ENCODE results near the gene SMNDC1. TPM values are rescaled to one million over a fixed set of nuclear protein-coding genes. Genes with fewer than 3 reads are reported as not detected.

SMNDC1 gene
- total RNA-seq, 2 experiments from 2014 or later, result 39.7 to 42.4 TPM

DNA sequence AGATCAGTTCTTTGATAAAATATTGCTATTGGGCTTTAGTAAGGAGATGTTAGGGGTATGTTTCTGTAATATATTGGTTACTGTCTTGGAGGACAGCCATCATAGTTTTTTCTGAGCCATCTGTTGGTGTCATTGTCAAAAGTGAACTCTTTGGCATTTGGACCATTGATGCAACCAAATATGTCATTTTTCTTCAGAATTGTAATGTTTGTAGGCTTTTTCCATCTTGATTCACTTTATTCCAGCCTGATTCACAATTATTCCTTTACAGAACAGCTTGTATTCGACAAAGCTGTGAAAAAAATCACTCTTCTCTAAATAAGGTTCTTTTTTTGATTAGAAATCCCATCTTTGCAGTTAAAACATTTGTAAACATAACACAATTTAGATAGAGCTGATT lies 37.4 kb downstream of the SMNDC1 start:
- Mint-ChIP-seq H3K4me3 (no peak overlapping the region), H3K27ac (no peak overlapping the region), H3K36me3 (ENCODE audit: low read depth) (no peaks in the 10 kb centered on the region), H3K4me1 (ENCODE audit: low read depth) (peaks cover 14% of the 10 kb centered on the region), H3K27me3 (peaks cover 1% of the 10 kb centered on the region), H3K9me3 (no peaks in the 10 kb centered on the region)
- DNase-seq, result no peak
- intact Hi-C loops (cut with micrococcal nuclease), result no loop called here
- CTCF ChIA-PET, result interaction anchor here (0.9 to 1.5 kb wide), 3 partner anchors 8 to 130 kb away, joined by 3 to 6 read pairs (median 3); no protein-coding TSS in a partner anchor
- ATAC-seq, result no peak
- POLR2A ChIA-PET, result interaction anchor here (0.7 kb wide), 1 partner anchor 69 kb away, joined by 4 read pairs; no protein-coding TSS in a partner anchor
- TF ChIP-seq, protein P1, sequence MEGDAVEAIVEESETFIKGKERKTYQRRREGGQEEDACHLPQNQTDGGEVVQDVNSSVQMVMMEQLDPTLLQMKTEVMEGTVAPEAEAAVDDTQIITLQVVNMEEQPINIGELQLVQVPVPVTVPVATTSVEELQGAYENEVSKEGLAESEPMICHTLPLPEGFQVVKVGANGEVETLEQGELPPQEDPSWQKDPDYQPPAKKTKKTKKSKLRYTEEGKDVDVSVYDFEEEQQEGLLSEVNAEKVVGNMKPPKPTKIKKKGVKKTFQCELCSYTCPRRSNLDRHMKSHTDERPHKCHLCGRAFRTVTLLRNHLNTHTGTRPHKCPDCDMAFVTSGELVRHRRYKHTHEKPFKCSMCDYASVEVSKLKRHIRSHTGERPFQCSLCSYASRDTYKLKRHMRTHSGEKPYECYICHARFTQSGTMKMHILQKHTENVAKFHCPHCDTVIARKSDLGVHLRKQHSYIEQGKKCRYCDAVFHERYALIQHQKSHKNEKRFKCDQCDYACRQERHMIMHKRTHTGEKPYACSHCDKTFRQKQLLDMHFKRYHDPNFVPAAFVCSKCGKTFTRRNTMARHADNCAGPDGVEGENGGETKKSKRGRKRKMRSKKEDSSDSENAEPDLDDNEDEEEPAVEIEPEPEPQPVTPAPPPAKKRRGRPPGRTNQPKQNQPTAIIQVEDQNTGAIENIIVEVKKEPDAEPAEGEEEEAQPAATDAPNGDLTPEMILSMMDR (IDR thresholded peaks at IDR 0.05), result no peak

GRCh38 chr10:110265573-110266193 lies 39.0 kb downstream of the SMNDC1 start:
- DNase-seq (no peak), ATAC-seq (no peak)
- no peak overlapping the region for H3K4me3 Mint-ChIP-seq
- ChIA-PET CTCF (interaction anchor here (1.3 to 3.4 kb wide), 2 partner anchors 13 to 345 kb away, joined by 3 to 13 read pairs; no protein-coding TSS in a partner anchor), POLR2A (interaction anchor here (0.9 kb wide), 1 partner anchor 16 kb away, joined by 4 read pairs; no protein-coding TSS in a partner anchor)
- no peak overlapping the region for H3K27ac Mint-ChIP-seq
- peaks cover 14% of the 10 kb centered on the region for H3K4me1 Mint-ChIP-seq (ENCODE audit: low read depth)
- no peaks in the 10 kb centered on the region for H3K9me3 Mint-ChIP-seq
- intact Hi-C loops (cut with micrococcal nuclease), result no loop called here
- H3K27me3 Mint-ChIP-seq, result peaks cover 1% of the 10 kb centered on the region
- TF ChIP-seq, protein P1 (IDR thresholded peaks at IDR 0.05), result no peak
- no peaks in the 10 kb centered on the region for H3K36me3 Mint-ChIP-seq (ENCODE audit: low read depth)

DNA sequence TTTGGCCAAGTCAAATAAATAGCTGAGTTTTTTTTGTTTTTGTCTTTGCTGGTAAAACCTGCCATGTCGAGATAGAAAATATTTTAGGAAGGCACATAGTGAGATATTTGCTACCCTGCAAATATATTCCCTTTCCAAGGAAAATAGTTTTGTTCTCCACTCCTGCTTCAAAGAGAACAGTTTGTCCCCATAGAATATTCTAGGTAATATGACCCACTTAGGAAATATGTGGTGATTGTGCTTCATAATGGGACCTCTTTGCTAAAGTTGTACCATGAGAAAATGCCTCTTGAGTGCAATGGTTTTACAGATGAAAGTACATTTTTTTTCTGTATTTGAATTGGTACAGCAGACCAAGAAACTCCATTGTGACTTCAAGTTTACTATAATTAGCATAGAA lies 41.6 kb downstream of the SMNDC1 start:
- Mint-ChIP-seq H3K36me3 (ENCODE audit: low read depth) (no peaks in the 10 kb centered on the region), H3K27me3 (peaks cover 1% of the 10 kb centered on the region), H3K27ac (no peak overlapping the region), H3K4me1 (ENCODE audit: low read depth) (no peaks in the 10 kb centered on the region), H3K9me3 (no peaks in the 10 kb centered on the region), H3K4me3 (no peak overlapping the region)
- DNase-seq (no peak), ATAC-seq (no peak)
- ChIA-PET POLR2A (interaction anchor here (1.0 kb wide), 1 partner anchor 54 kb away, joined by 3 read pairs; no protein-coding TSS in a partner anchor), CTCF (interaction anchor here (0.7 to 3.4 kb wide), 3 partner anchors 12 to 125 kb away, joined by 4 to 13 read pairs (median 6); no protein-coding TSS in a partner anchor)
- intact Hi-C loops (cut with micrococcal nuclease), result no loop called here
- TF ChIP-seq, protein P1 (IDR thresholded peaks at IDR 0.05), result no peak

DNA sequence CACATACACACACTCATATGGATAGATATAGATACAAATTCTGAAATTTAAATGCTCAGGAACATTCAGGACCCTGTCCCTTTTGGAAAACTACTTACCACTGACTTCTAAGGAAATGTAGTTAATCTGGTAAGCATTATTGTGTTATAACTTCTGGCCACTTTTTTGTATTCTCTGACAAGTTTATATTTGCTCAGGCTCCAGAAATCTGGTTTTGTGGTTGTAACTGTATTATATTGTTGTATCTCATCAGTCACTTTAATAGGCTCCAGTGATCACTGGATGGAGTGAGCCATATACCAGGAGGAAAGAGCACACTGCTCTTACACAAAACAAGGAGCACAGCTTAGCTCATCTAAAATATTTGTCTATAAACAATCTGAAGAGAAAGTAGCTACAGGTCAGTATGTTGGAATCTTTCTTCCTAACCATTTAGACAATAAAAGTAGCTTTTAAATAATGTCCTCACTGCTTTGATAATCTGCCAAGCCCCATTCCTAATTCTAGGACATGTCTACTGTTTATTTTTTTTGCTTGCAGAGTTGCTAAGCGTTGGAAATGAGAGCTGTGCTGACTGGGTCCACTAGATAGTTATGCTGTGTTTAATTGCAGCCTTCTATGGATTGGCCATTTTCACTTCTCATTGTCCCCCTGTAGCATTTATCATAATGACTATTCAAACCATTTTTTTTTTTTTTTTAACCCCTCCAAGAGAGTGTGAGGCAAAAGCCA lies 43.8 kb downstream of the SMNDC1 start:
- Mint-ChIP-seq H3K36me3 (ENCODE audit: low read depth) (peaks cover under 1% of the 10 kb centered on the region), H3K27me3 (peaks cover 1% of the 10 kb centered on the region), H3K27ac (no peak overlapping the region), H3K9me3 (no peaks in the 10 kb centered on the region), H3K4me3 (no peak overlapping the region), H3K4me1 (ENCODE audit: low read depth) (no peaks in the 10 kb centered on the region)
- CTCF ChIA-PET, result interaction anchor here (0.9 to 1.1 kb wide), 4 partner anchors 9 to 123 kb away, joined by 3 to 4 read pairs (median 4); no protein-coding TSS in a partner anchor
- DNase-seq (no peak), ATAC-seq (no peak)
- TF ChIP-seq, protein P1 (IDR thresholded peaks at IDR 0.05), result no peak
- POLR2A ChIA-PET, result no interaction called here
- intact Hi-C loops (cut with micrococcal nuclease), result no loop called here

All from activated CD8-positive, alpha-beta T cell treated with anti-CD3 and anti-CD28 coated beads for 36 hours (primary cell).